ENCODE data around the gene CDC20.

The CDC20 gene

DNA sequence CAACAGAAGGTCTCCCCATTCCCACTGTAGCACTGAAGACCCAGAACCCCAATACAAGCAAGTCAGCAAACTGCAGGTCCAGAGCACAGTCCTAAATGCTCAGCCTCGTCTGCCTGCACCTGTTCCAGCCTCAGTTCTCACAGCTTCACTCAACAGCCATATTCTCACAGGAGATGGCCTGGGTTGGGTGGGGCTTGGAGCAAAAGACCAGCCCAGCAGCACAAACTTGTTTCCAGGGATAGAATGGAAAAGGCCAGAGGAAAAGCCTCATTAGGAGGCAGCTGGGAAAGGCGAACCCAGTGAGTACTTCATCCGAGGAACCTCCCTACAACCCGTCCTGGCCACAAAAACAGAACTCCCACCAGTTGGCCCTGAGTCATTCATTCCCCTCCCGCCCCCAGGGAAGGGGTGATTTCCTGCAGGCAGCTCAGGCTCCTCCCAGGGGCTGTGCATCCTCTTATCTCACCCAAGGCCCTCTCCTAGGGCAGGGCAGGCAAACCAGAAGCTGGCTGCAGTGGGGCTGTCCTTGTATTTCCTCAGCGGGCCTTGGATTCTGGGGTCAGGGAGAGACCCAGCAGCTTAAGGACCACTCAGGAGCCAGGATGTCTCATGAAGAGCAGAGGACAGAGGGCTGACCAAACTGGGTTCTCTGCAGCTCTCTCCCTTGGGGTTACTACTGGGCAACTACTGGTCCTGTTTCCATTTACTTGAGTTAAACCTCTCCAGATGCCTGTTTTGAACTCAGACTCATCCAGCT lies 28.6 kb upstream of the CDC20 start:
- no peak for TF ChIP-seq CTCF (IDR thresholded peaks at IDR 0.05; ENCODE audit: low read length, missing control alignments)
- no peak overlapping the region for H3K4me3 ChIP-seq (replicated peaks; ENCODE audit: low read depth, low read length)
- DNase-seq (ENCODE audit: low read depth), result peak; percentile 85

DNA sequence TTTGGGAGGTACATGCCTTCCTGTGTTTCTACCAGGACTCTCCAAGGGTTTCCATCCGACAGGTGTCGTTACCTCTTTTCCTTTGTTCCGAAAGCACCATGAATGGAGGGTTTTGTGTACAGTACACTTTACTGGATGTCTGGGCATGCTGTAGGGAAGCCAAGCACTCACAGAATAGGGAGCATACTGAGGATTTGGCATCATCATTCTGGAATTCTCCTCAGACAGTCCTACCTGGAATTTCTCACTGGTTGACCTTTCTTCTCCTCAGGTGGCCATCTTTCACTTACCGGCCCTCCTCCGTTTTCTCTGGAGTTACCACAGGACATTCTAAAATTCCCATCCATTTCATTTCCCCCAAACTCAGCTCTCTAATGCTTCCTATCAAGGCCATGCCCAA lies 27.1 kb upstream of the CDC20 start:
- H3K4me3 ChIP-seq (replicated peaks; ENCODE audit: low read depth, low read length), result no peak overlapping the region
- no peak for TF ChIP-seq CTCF (IDR thresholded peaks at IDR 0.05; ENCODE audit: low read length, missing control alignments)
- DNase-seq (ENCODE audit: low read depth), result no peak

DNA sequence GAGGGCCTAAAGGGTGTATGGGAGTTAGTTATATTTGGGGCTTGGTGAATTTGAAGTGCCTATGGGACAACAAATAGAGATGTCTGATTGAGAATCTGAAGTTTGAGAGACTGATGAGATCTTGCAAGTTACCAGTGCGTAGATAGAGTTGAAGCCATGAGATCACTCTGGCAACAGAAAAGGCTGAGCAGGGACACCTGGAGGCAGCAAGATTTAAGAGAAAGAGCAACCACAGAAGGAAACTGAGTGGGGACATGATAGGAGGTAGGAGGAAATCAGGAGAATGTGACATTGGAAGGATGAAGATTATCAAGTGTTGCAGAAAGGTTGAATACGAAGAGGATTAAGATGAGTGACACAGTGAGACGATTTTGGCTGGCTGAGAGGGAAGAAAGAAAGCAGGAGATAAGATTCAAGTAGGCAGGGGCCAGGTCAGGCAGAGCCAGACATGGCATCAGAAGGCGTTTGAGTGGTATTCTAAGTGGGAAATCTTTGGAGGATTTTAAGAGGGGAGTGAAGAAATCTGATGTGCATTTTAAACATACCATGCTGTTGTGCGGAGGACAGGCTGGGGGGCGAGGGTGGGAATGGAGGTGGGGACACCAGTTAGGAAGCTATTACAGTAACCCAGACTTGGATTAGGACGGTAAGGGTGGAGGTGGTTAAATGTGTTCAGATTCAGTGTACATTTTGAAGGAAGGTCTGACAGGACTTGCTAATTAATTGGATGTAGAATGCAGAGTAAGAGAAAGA lies 24.2 kb upstream of the CDC20 start:
- H3K4me3 ChIP-seq (replicated peaks; ENCODE audit: low read depth, low read length), result no peak overlapping the region
- no peak for TF ChIP-seq CTCF (IDR thresholded peaks at IDR 0.05; ENCODE audit: low read length, missing control alignments)
- DNase-seq (ENCODE audit: low read depth), result no peak

GRCh38 chr1:43337588-43337987 lies 21.2 kb upstream of the CDC20 start, which contains the start of gene MPL:
Gene MPL (plus strand): TSS chr1:43337818. CDS start chr1:43337849, 31 bp downstream.
- no peak for TF ChIP-seq CTCF (IDR thresholded peaks at IDR 0.05; ENCODE audit: low read length, missing control alignments)
- DNase-seq (ENCODE audit: low read depth), result no peak
- no peak within 1 kb of the TSS for H3K4me3 ChIP-seq (replicated peaks; ENCODE audit: low read depth, low read length)

GRCh38 chr1:43338001-43338400 lies 20.8 kb upstream of the CDC20 start:
- TF ChIP-seq CTCF (IDR thresholded peaks at IDR 0.05; ENCODE audit: low read length, missing control alignments), result no peak
- H3K4me3 ChIP-seq (replicated peaks; ENCODE audit: low read depth, low read length), result no peak overlapping the region
- DNase-seq (ENCODE audit: low read depth), result no peak

DNA sequence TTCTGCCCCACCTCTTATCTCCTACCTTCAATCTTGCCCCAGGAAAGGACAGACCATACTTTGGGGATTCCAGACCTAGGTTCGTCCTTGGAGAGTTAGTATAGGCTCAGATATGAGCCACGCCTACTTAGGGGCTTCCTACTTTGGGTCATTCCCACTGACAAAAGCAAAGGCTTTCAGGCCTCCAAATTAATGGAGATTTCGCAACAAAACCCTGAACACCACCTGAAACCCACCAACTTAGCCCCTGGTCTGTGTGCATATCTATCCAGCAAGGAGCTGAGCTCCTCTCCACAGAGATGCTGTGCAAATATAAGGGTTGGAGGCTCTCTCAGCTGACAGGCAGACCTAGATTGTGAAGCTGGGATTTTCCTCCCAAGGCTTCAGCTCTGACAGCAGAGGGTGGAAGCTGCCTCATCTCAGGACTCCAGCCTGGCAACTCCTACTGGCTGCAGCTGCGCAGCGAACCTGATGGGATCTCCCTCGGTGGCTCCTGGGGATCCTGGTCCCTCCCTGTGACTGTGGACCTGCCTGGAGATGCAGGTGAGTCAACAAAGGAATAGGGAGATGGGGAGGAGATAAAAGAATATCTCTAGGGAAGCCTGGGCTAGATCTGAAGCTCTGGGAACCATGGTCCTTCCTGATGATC lies 19.1 kb upstream of the CDC20 start:
- TF ChIP-seq CTCF (IDR thresholded peaks at IDR 0.05; ENCODE audit: low read length, missing control alignments), result no peak
- no peak overlapping the region for H3K4me3 ChIP-seq (replicated peaks; ENCODE audit: low read depth, low read length)
- no peak for DNase-seq (ENCODE audit: low read depth)
